T1000 (cell line): Measurements from ENCODE around the gene BSCL2.
A peak's percentile ranks its signal among the peaks of the same experiment; 100 is the strongest.
"Not testable (repeated sequence)": the region's sequence is repeated elsewhere in the genome, so short reads cannot be mapped to it uniquely, and the experiment has no call there.

Source experiments
- DNase-seq: peaks from one replicate; lab custom pipeline; 2025; ENCODE audit warnings: mixed read lengths; lab: John Stamatoyannopoulos, UW

Gene BSCL2

DNA sequence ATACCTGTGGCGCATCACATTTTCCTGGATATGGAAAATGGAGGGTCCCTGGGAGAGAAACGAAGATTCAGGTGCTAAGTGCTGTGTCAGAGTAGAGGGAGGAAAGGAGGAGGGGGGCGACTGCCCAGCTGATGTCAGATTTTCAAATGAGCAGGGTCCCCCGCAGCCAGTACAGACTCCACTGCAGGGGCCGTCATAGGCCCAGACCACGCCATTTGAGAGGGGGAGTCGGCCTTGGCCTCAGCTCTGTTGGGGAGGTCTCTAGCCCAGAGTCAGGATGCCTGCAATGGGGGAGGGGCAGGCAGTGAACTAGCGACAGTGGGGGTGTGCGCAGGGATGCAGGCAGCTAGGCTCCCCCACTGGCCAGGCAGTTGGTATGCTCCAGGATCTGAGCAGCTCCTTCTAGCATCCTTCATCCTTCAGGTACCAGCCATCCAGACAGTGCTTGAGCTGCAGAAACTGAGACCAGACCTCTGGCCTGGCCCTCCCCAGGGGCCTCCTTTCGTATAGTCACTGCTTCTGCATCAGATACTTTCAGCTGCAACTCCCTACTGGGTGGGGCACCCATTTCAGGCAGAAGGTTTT is at the start of gene BSCL2, which contains the start of gene GNG3:
BSCL2 (minus strand) TSS at position 148 of the 585 bp plus-strand sequence. CDS start 229 bp downstream, outside the sequence.
GNG3 (plus strand) TSS at position 400 of the 585 bp plus-strand sequence. CDS start 620 bp downstream, outside the sequence.
- DNase-seq: no peak

DNA sequence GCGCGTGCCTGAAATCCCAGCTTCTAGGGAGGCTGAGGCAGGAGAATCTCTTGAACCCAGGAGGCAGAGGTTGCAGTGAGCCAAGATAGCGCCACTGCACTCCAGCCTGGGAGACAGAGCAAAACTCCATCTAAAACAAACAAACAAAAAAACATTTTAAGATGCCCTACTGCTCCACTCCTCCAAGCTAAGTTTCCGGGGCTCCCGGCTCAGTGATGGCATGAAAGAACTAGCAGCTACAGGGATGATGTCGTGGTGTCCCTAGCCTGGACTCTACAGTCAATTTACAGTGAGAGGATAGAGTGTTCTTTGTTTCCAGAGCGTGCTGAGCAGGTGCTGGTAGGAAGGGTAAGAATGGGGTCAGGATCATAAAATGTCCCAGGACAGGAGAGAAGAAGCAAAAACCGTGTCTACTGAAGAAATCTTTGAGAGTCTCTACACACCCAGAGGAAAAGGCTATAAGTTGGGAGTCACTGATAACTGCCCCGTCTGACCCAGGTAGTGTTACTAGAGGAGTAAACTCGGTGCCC is 47.9 kb upstream of the BSCL2 start:
- DNase-seq: no peak

DNA sequence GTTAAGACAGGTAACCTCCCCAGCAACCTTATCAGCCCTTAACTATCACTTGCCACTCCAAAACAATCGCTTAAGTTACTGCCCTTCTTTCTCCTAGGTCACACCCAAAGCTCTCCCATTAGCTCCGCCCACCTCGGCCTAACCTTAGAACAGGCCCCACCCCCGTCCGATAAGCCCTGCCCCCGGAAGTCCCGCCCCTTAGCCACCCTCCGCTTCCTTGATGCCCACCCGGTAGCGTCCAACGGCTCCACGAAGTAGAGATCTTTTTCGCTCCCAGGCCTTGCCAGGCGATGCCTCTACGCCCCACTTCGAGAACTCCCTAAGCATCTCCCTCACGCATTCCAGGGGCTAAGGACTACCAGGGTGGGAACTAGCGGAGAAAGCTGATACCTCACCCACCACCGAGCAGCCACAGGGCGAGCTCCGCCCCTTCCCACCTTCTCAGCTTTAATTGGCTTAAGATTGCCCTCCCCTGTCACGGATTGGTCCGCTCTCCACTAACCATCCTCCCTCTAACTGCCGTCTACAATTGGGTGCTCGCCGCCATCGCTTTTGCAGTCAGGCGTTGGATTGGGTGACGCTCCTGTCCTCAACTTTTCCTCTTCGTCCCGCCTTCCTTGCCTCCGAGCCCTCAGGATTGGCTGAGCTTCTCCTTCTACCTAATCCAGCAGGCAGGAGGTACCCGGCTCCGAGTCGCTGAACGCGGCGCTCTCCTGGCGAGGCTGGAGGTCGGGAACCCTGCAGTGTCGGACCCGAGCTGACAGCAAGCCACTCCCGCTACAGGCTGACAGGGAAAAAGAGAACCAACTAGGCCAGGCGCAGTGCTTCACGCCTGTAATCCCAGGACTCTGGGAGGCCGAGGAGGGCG is 46.7 kb upstream of the BSCL2 start, which contains the start of gene ZBTB3:
ZBTB3 (minus strand) TSS at position 425 of the 868 bp plus-strand sequence. CDS start 496 bp downstream, outside the sequence.
- DNase-seq: peak; percentile 98

DNA sequence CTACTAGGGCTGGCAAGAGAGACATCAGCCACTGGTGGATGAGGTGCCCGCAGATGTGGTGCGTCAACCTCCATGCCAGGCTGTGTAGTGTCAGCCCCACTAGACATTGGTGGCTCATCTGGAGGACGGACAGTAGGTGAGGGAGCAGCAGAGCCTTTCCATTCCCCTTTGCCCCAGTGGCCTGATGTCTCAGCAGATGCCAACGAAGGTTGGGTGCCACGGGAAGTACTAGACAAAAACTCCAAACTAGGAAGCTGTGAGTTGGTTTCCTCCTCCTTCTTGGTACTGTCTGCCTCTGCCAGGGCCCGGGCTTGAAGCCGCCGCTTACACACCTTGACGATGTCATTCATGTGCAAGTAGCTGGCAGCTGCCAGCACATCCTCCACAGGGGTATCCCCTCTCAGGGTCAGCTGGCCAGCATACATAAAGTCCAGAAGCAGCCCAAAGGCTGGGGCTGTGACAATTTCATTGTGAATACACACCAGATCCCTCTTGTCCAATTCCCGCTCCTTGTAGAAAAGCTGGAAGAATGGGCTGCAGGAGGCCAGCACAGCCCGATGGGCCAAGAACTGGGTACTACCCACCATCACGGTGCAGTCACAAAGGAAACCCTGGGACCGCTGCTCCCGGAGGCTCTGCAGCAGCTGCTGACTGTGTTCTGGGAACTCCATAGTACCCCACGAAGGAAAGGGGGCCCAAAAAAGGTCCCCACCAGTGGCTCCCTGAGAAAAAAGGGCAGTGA is 45.9 kb upstream of the BSCL2 start:
- no peak for DNase-seq

DNA sequence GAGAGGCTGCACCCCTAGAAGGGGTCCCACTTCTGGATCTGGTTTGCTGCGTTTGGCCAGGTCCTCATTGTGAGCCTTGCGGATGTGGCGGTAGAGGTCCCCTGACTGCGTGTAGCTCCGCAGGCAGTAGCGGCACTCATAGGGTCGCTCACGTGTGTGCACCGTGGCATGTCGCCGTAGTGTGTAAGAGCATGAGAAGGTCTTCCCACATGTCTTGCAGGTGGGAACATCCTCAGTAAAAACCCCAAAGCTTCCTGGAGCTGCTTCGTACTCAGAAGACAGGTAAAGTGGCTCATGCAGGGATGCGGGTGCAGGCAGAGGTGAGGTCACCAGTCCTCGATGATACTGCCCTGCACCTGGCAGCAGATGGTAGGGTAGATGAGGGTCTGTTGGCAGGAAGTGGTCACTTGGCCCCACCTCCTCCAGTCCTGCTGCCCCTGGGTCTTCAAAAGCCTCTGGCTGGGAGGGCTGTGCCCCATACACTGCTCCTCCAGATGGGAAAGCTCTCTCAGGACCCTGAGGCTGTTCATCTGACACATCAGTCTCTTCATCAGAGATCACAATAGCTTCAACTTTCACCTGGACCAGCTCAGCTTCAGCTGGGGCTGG is 45.1 kb upstream of the BSCL2 start:
- no peak for DNase-seq

DNA sequence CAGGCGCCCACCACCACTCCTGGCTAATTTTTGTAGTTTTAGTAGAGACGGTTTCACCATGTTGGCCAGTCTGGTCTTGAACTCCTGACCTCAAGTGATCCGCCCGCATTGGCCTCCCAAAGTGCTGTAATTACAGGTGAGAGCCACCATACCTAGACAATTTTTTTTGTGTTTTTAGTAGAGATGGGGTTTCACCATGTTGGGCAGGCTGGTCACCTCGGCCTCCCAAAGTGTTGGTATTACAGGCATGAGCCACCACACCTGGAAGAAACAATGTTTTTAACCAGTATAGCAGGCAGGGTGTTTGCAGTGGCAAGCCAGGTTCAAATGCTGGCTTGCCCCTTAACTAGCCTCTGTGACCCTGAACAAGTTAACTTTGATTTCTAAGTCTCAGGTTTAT is 42.7 kb upstream of the BSCL2 start:
- DNase-seq: not testable (repeated sequence)

DNA sequence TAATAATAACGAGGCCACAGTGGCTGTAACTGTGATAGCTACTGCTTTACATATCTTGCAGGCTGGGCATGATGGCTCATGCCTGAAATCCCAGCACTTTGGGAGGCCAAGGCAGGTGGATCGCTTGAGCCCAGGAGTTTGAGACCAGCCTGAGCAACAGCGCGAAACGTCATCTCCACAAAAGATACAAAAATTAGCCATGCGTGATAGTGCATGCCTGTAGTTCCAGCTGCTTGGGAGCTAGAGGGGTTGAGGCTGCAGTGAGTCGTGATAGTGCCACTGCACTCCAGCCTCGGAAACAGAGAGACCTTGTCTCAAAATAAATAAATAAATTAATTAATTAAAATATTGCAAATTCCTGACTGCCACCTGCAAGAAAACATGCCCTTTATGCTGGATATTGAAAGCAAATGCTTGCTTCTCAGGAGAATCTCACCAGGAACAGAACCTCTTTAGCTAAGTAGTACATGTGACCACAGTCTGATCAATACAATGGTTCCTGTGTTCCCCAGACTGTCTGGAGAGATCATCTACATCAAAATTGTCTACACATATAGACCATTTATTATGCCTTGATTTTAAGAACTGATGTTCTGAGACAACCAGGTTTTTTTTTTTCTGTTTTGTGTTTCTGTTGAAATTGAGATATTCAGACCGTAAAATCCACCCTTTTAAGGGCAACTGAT is 40.4 kb upstream of the BSCL2 start:
- DNase-seq: no peak

DNA sequence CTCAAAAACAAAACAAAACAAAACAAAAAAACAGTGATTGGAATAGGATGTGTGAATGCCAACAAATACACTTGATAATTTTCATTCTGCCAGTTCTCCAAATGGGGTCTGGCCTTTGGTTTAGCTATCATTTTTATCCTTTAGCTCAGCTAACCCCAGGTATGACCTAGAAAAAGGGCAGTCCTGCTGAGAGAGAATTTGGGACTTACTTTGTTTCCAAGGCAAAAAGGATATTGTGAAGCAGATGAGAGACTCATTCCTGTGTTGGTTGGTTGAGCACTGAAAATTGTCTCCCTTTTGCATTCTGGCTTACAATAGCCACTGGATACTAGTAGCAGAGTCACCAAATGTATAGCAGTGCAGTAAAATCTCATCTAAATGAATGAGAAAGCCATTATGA is 30.0 kb upstream of the BSCL2 start:
- no peak for DNase-seq

DNA sequence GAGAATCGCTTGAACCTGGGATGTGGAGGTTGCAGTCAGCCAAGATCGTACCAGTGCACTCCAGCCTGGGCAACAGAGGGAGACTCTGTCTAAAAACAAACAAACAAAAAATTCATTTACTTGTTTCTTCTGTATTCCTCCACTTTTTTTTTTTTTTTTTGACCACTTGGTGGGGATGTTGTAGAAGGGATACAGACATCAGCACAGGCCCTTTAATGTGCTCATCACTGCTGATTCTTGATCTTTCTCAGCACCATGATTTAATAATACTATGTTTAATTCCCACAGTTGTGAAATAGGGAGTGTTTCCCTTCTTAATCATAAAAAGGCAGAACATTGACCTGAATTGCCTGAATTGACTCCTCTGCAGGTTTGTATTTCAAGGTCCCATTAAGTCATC is 25.6 kb upstream of the BSCL2 start:
- DNase-seq: no peak

DNA sequence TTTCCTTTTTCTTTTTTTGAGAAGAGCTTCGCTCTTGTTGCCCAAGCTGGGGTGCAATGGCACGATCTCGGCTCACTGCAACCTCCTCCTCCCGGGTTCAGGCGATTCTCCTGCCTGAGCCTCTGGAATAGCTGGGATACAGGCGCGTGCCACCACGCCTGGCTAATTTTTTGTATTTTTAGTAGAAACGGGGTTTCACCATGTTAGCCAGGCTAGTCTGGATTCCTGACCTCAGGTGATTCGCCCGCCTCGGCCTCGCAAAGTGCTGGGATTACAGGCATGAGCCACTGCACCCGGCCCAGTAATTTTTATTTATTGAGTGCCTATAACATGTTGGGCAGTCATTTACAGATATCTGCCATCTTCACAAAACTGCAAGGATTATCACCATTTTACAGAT is 22.9 kb upstream of the BSCL2 start:
- DNase-seq: not testable (repeated sequence)

DNA sequence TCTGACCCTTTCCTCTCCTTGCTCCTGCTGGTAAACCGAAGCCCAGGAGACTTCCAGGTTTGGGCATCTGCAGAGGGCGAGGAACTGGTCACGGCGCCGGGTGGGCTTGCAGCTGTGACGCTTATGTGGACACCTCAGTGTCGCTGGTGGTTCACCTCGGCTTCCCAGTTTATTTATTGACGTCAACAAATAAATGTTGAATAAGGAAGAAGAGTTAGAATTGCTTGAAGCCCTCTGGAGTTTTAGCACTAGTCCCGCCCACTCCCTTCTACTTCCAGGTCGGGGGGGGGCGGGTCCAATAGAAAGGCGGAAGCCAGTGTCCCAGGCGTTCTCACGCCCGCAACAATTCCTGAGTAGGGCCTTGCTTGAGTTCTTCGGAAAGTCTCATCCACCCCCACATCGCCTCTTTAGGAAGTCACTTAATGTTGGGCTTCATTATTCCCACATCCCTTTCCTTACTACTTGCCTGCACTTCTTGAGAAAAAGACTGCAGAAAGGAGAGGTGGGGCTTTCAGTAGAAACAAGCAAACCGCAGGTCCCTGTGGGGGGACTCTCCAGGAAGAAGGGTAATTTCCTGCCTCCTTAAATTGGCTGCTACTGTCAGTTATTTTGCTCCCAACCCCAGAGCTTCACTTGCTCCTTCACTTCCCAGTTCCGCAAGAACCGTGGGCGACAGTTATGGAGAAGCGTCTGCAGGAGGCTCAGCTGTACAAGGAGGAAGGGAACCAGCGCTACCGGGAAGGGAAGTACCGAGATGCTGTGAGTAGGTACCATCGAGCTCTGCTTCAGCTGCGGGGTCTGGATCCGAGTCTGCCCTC is 21.2 kb upstream of the BSCL2 start, which contains the start of gene TTC9C:
TTC9C (plus strand) TSS at position 316 of the 818 bp plus-strand sequence; CDS start at position 679, 363 bp downstream.
- peak; percentile 52 for DNase-seq

DNA sequence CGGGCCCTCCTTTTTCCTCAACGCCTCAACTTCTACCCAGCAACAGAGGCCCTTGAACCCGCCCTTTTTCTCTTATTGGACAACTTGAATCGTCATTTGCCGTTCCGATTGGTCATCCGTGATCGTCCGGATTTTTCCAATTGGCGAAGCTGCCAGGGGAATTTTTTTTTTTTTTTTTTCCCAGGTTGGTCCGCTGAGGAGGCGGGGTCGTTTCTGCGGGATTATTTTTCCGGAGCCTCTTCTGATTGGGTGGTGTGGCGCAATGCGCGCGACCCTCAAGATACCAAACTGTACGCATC is 20.6 kb upstream of the BSCL2 start:
- peak; percentile 87 for DNase-seq

DNA sequence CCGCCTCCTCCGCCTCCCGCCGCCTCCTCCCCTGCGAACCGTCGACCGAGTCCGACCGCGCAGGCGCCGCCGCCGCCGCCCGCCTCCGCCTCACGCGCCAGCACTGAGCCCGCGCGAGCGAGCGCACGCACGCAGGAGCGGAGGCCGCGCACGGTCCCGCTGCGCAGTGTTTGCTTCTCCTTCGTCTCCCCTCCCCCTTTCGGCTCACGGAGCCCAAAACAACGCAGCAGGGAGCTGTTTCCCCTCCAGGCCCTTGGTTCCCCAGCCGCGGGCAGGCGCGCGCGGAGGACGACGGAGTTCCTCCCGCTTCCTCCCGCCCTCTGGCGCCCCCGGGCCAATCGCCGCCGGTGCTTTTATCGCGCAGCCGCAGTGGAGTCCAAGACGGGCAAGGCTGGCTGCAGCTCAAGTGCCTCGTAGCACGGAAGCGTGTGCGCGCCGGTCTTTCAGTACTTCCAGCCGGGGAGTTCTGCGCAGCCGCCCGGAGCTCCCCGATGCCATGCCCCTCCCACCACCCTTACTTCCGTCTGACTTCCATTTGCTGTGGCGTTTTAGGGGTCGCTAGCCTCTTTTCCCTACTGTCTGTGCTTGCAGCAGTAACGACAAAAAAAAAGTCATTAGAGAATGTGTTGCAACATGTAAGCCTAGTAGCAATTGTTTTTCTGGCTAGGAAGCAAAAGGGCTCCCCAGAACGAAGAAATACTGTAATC is 20.1 kb upstream of the BSCL2 start, which contains the start of gene HNRNPUL2:
HNRNPUL2 (minus strand) TSS at position 293 of the 707 bp plus-strand sequence. CDS start 301 bp downstream, outside the sequence.
- DNase-seq: peak; percentile 97

DNA sequence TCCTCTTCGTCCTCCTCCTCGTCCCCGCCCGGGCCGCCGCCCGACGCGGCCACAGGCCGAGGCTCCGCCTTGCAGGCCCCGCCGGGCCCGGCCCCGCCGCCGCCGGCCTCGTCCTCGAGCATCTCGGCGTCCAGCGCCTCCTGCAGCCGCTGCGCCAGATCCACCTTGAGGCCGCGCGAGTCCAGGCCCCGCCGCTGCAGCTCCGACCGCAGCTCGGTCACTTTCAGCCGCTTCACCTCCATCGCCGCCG is 19.6 kb upstream of the BSCL2 start:
- no peak for DNase-seq

DNA sequence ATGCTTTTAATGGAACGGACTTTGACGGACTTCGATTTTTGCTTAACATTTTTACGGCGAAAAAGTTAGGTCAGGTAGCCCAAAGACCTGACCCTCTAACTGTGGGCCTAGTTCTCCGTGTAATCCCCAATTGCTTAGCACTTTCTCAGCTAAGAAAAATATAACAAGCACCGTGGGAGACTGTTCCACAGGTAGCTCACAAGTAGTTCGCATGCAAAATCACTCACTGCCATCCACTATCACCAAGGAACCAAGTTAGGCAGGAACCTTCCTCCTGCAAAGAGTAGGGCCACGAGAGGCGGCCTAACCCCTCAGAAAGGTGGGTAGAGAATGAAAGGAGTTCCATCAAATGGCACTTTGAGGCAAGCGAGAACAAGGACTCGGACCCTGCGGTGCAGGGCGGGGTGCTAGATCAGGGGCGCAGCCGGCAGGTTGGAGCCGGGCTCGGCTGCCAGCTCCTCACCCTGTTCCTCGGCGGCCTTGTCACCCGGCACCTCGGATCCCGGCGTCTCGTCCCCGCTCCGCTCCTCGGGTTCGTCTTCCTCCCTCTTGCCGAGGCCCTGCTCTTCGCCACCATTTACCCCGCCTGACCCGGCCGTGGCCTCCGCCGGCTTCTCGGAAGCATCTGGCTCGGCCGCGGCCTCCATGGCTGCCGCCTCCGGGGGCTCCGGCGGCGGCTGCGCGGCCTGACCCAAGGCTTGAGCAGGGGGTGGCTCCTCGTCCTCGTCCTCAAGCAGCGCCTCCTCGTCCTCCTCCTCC is 19.1 kb upstream of the BSCL2 start:
- no peak for DNase-seq

DNA sequence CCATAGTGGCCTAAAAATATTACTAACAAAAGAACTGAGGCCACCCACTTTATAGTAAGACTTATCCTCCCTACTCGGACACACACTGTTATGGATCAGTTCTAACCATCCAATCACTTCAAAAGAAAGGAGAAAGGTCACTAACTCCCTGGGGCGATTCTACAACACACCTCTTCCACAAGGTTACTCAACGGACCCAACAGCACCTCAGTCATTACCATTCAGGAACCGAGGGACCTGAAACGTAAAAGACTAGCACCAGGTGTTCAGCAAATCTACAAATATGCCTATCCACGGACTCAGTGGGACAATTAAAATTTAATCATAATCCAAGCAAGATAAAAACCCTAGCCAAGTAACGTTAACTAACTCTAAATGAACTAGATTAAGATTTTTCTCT is 18.4 kb upstream of the BSCL2 start:
- no peak for DNase-seq

DNA sequence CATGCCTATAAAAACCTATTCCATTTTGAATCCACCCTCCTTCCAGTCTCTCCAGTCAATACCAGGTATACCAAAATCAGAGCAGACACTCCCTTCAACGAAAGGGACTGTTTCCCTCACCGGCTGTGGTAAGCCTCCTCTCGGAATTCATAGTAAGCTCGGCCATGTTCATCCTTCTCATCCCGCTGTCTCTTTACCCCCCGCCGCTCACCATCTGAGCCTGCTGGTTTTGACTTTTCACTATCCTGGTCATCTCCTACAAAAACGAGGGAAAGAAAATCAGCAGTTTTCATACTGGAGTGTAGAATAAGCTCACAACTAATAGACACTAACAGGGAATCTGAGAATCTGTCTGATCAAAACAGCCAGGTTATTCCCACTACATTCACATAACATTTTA is 16.9 kb upstream of the BSCL2 start:
- DNase-seq: no peak

DNA sequence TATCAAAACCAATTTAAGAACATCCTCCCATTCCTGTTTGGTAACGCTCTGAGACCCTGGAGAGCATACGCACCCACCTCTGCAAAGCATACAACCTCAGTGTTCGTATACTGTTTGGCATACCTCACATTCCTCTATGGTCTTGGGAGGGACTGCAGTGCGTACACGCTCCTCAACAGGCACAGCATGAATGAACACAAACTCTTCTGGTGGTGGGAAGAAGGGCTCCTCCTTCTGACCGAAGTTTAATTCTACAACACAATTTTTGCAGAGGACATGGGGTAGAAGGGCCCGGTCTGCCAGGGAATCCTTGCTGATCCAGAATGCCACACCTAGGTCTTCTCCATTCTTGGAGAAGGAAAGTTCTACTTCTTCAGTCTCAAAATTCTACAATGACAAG is 14.8 kb upstream of the BSCL2 start:
- no peak for DNase-seq

DNA sequence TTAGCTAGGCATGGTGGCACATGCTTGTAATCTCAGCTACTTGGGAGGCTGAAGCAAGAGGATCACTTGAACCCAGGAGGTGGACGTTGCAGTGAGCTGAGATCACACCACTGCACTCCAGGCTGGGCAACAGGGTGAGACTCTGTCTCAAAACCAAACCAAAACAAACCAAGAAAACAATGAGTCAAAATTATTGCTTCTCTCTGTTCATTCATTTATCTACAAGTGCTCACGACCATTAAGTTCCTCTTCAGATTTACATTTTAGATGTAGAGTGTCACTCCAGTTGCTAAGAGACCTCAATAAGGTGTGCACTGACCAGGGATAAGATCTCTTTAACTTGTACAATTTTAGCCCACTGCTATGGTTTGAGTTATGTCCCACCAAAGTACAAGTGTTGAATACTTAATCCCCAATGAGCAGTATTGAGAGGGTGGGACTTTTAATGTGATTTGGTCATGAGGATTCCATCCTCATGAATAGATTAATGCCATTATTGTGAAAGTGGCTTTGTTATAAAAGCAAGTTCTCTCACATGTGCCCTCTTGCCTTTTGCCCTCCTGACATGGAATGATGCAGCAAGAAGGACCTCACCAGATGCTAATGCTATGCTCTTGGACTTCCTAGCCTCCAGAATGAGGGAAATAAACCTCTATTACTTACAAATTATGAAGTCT is 12.2 kb upstream of the BSCL2 start:
- no peak for DNase-seq
